ENCODE measurements around the gene NGEF.

Gene NGEF

GRCh38 chr2:232941912-232942594 is 71.0 kb downstream of the NGEF start:
- no peak for DNase-seq (ENCODE audit: low read depth, low spot score)
- Histone ChIP-seq H3K36me3 (ENCODE audit: insufficient read depth, insufficient read length, low read length) (no peaks in the 10 kb centered on the region), H3K9me3 (ENCODE audit: insufficient read depth, low read length) (peaks cover 13% of the 10 kb centered on the region), H3K9ac (ENCODE audit: insufficient read length, low read depth) (no peak overlapping the region), H3K4me3 (ENCODE audit: insufficient read length, low read depth) (no peak overlapping the region), H3K27me3 (ENCODE audit: insufficient read depth, insufficient read length) (no peaks in the 10 kb centered on the region), H3K4me1 (ENCODE audit: insufficient read depth, insufficient read length) (no peaks in the 10 kb centered on the region)
- TF ChIP-seq ZNF274 (IDR thresholded peaks at IDR 0.05; ENCODE audit: low read depth, low read length) (no peak), YY1 (IDR thresholded peaks at IDR 0.05; ENCODE audit: insufficient read depth, insufficient read length) (no peak), SUZ12 (IDR thresholded peaks at IDR 0.05; ENCODE audit: extremely low read depth, insufficient read depth, insufficient read length) (no peak)

DNA sequence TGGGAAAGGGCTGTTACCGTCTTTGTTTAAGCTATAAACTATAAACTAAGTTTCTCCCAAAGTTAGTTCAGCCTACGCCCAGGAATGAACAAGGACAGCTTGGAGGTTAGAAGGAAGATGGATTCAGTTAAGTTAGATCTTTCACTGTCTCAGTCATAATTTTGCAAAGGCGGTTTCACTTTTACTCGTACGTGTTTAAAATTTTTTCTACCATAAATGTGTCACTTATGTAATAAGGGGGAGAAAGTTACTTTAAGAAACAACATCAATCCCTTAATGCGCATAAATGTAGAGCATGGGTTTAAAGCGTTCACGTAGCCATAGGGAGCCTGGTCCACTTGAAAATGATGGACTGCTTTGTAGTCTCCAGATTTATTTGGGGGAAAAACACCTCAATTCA is 71.7 kb downstream of the NGEF start:
- no peak overlapping the region for H3K9ac ChIP-seq (ENCODE audit: insufficient read length, low read depth)
- H3K36me3 ChIP-seq (ENCODE audit: insufficient read depth, insufficient read length, low read length), result no peaks in the 10 kb centered on the region
- H3K4me3 ChIP-seq (ENCODE audit: insufficient read length, low read depth), result no peak overlapping the region
- H3K9me3 ChIP-seq (ENCODE audit: insufficient read depth, low read length), result peaks cover 13% of the 10 kb centered on the region
- no peaks in the 10 kb centered on the region for H3K4me1 ChIP-seq (ENCODE audit: insufficient read depth, insufficient read length)
- TF ChIP-seq YY1 (IDR thresholded peaks at IDR 0.05; ENCODE audit: insufficient read depth, insufficient read length) (no peak), ZNF274 (IDR thresholded peaks at IDR 0.05; ENCODE audit: low read depth, low read length) (no peak), SUZ12 (IDR thresholded peaks at IDR 0.05; ENCODE audit: extremely low read depth, insufficient read depth, insufficient read length) (no peak)
- DNase-seq (ENCODE audit: low read depth, low spot score), result no peak
- no peaks in the 10 kb centered on the region for H3K27me3 ChIP-seq (ENCODE audit: insufficient read depth, insufficient read length)

DNA sequence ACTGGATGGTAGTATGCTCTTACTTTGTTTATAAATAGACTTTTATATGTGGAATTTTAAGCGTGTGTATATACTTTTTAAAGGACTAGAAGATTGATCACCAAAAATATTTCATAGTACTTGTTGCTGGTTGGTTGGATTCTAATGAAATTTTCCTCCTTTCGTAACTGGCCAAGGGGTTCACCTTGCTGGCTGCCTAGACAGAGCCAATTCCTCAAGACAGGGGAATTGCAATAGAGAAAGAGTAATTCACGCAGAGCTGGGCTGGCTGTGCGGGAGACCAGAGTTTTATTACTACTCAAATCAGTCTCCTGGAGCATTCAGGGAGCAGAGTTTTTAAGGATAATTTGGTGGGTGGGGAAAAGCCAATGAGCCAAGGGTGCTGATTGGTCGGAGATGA is 72.3 kb downstream of the NGEF start:
- no peak overlapping the region for H3K9ac ChIP-seq (ENCODE audit: insufficient read length, low read depth)
- no peak for DNase-seq (ENCODE audit: low read depth, low spot score)
- no peaks in the 10 kb centered on the region for H3K36me3 ChIP-seq (ENCODE audit: insufficient read depth, insufficient read length, low read length)
- H3K4me3 ChIP-seq (ENCODE audit: insufficient read length, low read depth), result no peak overlapping the region
- TF ChIP-seq YY1 (IDR thresholded peaks at IDR 0.05; ENCODE audit: insufficient read depth, insufficient read length) (no peak), SUZ12 (IDR thresholded peaks at IDR 0.05; ENCODE audit: extremely low read depth, insufficient read depth, insufficient read length) (no peak), ZNF274 (IDR thresholded peaks at IDR 0.05; ENCODE audit: low read depth, low read length) (no peak)
- peaks cover 13% of the 10 kb centered on the region for H3K9me3 ChIP-seq (ENCODE audit: insufficient read depth, low read length)
- H3K27me3 ChIP-seq (ENCODE audit: insufficient read depth, insufficient read length), result no peaks in the 10 kb centered on the region
- H3K4me1 ChIP-seq (ENCODE audit: insufficient read depth, insufficient read length), result no peaks in the 10 kb centered on the region

DNA sequence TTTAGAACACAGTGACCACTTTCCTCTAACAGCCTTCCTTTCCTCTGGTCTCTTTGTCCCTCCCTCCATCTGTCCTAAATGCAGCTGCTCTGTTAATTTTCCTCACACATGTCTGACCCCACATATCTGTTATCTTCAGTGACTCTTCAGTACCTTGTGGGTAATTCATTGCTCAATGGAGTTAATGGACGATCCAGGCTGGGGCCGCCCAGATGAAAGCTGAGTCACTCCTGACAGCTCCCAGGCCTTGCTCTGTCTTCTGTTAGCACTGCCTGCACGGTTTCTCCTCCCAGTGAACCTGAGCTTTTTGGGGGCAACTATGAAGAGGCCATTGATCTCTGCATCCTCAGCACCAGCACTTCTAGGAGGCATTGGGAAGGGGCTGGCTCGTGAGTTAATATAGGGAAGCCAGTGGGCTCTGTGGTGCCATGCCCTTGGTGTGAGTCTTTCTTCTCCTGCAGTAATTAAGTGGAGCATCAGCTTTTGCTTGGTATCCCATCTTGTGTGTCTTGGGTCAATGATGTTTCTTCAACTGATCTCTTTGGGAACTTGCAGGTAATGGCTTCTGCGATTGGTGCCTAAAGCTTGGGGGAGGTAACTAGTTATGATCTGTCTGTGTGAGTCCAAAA is 75.7 kb downstream of the NGEF start:
- H3K4me3 ChIP-seq (ENCODE audit: insufficient read length, low read depth), result no peak overlapping the region
- H3K9ac ChIP-seq (ENCODE audit: insufficient read length, low read depth), result no peak overlapping the region
- DNase-seq (ENCODE audit: low read depth, low spot score), result no peak
- H3K36me3 ChIP-seq (ENCODE audit: insufficient read depth, insufficient read length, low read length), result no peaks in the 10 kb centered on the region
- H3K9me3 ChIP-seq (ENCODE audit: insufficient read depth, low read length), result peaks cover 13% of the 10 kb centered on the region
- TF ChIP-seq ZNF274 (IDR thresholded peaks at IDR 0.05; ENCODE audit: low read depth, low read length) (no peak), SUZ12 (IDR thresholded peaks at IDR 0.05; ENCODE audit: extremely low read depth, insufficient read depth, insufficient read length) (no peak), YY1 (IDR thresholded peaks at IDR 0.05; ENCODE audit: insufficient read depth, insufficient read length) (no peak)
- no peaks in the 10 kb centered on the region for H3K27me3 ChIP-seq (ENCODE audit: insufficient read depth, insufficient read length)
- no peaks in the 10 kb centered on the region for H3K4me1 ChIP-seq (ENCODE audit: insufficient read depth, insufficient read length)

- Histone ChIP-seq H3K27me3 (ENCODE audit: insufficient read depth, insufficient read length) (peaks cover 50% of the 10 kb centered on the region), H3K9ac (ENCODE audit: insufficient read length, low read depth) (no peak overlapping the region), H3K4me3 (ENCODE audit: insufficient read length, low read depth) (no peak overlapping the region), H3K9me3 (ENCODE audit: insufficient read depth, low read length) (peaks cover 12% of the 10 kb centered on the region; the same call in 1 of the 2 replicates), H3K36me3 (ENCODE audit: insufficient read depth, insufficient read length, low read length) (no peaks in the 10 kb centered on the region), H3K4me1 (ENCODE audit: insufficient read depth, insufficient read length) (peaks cover 9% of the 10 kb centered on the region)
- TF ChIP-seq YY1 (IDR thresholded peaks at IDR 0.05; ENCODE audit: insufficient read depth, insufficient read length), result no peak
- no peak for TF ChIP-seq SUZ12 (IDR thresholded peaks at IDR 0.05; ENCODE audit: extremely low read depth, insufficient read depth, insufficient read length)
- no peak for TF ChIP-seq ZNF274 (IDR thresholded peaks at IDR 0.05; ENCODE audit: low read depth, low read length)
- no peak for DNase-seq (ENCODE audit: low read depth, low spot score)
Measured at GRCh38 chr2:232931636-232932035, 81.4 kb downstream of the NGEF start.

DNA sequence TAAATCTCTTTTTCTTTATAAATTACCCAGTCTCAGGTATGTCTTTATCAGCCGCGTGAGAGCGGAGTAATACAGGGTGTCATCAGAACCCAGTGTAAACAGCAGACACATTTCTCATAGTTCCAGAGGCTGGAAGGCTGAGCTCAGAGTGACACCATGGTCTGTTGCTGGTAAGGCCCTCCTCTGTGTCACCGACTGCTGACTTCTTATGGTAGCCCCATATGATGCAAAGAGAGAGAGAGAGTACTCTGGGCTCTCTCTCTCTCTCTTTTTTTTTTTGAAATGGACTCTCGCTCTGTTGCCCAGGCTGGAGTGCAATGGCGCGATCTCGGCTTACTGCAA is 83.0 kb downstream of the NGEF start:
- peaks cover 66% of the 10 kb centered on the region for H3K27me3 ChIP-seq (ENCODE audit: insufficient read depth, insufficient read length)
- H3K9ac ChIP-seq (ENCODE audit: insufficient read length, low read depth), result no peak overlapping the region
- no peak for DNase-seq (ENCODE audit: low read depth, low spot score)
- H3K36me3 ChIP-seq (ENCODE audit: insufficient read depth, insufficient read length, low read length), result no peaks in the 10 kb centered on the region
- no peak overlapping the region for H3K4me3 ChIP-seq (ENCODE audit: insufficient read length, low read depth)
- H3K9me3 ChIP-seq (ENCODE audit: insufficient read depth, low read length), result peaks cover 12% of the 10 kb centered on the region; the same call in 1 of the 2 replicates
- H3K4me1 ChIP-seq (ENCODE audit: insufficient read depth, insufficient read length), result peaks cover 21% of the 10 kb centered on the region
- TF ChIP-seq YY1 (IDR thresholded peaks at IDR 0.05; ENCODE audit: insufficient read depth, insufficient read length) (no peak), SUZ12 (IDR thresholded peaks at IDR 0.05; ENCODE audit: extremely low read depth, insufficient read depth, insufficient read length) (no peak), ZNF274 (IDR thresholded peaks at IDR 0.05; ENCODE audit: low read depth, low read length) (no peak)

DNA sequence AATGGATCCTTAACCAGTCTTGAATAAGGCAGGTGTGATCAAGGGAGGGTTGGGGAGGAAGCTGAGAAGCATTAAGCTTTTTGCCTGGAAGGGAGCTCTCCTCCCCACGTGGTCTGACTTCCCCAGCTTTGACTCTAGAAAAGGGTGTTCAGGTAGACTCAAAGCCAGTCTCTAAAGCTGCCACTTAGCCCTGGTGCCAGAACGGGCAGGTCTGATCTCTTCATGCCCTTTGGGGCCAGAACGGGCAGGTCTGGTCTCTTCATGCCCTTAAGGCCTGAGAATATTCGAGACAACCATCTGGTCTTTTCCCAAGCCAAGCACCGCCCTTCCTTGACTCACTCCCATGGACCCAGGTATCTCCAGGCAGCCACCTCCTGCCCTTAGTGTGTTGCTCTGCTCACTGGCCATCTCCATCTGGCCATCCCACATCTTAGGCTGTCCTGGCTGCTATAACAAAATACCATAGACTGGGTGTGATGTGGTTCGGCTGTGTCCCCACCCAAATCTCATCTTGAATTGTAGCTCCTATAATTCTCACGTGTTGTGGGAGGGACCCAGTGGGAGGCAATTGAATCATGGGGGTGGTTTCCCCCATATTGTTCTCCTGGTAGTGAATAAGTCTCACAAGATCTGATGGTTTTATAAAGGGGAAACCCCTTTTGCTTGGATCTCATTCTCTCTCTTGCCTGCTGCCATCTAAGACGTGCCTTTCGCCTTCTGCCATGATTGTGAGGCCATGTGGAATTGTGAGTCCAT is 83.6 kb downstream of the NGEF start:
- Histone ChIP-seq H3K4me3 (ENCODE audit: insufficient read length, low read depth) (no peak overlapping the region), H3K27me3 (ENCODE audit: insufficient read depth, insufficient read length) (peaks cover 71% of the 10 kb centered on the region), H3K36me3 (ENCODE audit: insufficient read depth, insufficient read length, low read length) (no peaks in the 10 kb centered on the region), H3K4me1 (ENCODE audit: insufficient read depth, insufficient read length) (peaks cover 22% of the 10 kb centered on the region), H3K9me3 (ENCODE audit: insufficient read depth, low read length) (peaks cover 12% of the 10 kb centered on the region; the same call in 1 of the 2 replicates), H3K9ac (ENCODE audit: insufficient read length, low read depth) (no peak overlapping the region)
- TF ChIP-seq ZNF274 (IDR thresholded peaks at IDR 0.05; ENCODE audit: low read depth, low read length) (no peak), SUZ12 (IDR thresholded peaks at IDR 0.05; ENCODE audit: extremely low read depth, insufficient read depth, insufficient read length) (no peak), YY1 (IDR thresholded peaks at IDR 0.05; ENCODE audit: insufficient read depth, insufficient read length) (no peak)
- DNase-seq (ENCODE audit: low read depth, low spot score), result no peak
